Kidney (tissue), 22 donors: ENCODE data around the gene NT5C1A. TPM values are rescaled to one million over a fixed set of nuclear protein-coding genes. Genes with fewer than 3 reads are reported as not detected.

Experiments used
- DNase-seq, 5 donors: peaks; one replicate each; pipeline ENCODE4 v3.0.0-alpha.2; 2013 to 2020
- FAIRE-seq: peaks from 2 replicates; lab custom pipeline; 2012; peaks lifted over from hg19 to GRCh38; lab: Jason Lieb, UNC
- H3K27ac ChIP-seq, 2 donors: one replicate each; pipeline ENCODE4 v1.7.0; 2013; ENCODE audit warnings: low read depth in 2 of 2, low read length in 2 of 2, inconsistent platforms in 1 of 2
- H3K27me3 ChIP-seq: one replicate; pipeline ENCODE4 v1.7.1; 2013; ENCODE audit warnings: low read length, inconsistent platforms; ENCODE audit not compliant: control insufficient read depth, insufficient read depth
- H3K36me3 ChIP-seq, 3 donors: one replicate each; pipeline versions ENCODE4 v1.7.0 to v1.7.1; 2013; ENCODE audit warnings: low read length in 3 of 3, control low read depth in 1 of 3, inconsistent platforms in 1 of 3; ENCODE audit not compliant: insufficient read depth in 3 of 3, control insufficient read depth in 2 of 3
- H3K4me1 ChIP-seq, 3 donors: one replicate each; pipeline versions ENCODE4 v1.7.0 to v1.7.1; 2013; ENCODE audit warnings: low read length in 3 of 3, inconsistent platforms in 1 of 3, low read depth in 1 of 3; ENCODE audit not compliant: control insufficient read depth in 2 of 3, insufficient read depth in 2 of 3
- H3K4me3 ChIP-seq, 3 donors: one replicate each; pipeline versions ENCODE4 v1.7.0 to v1.8.1; 2013; ENCODE audit warnings: low read length in 3 of 3, control low read depth in 1 of 3, inconsistent platforms in 1 of 3
- H3K9ac ChIP-seq, 3 donors: one replicate each; pipeline versions ENCODE4 v1.7.0 to v1.7.1; 2013; ENCODE audit warnings: low read length in 3 of 3, control low read depth in 1 of 3, inconsistent platforms in 1 of 3
- H3K9me3 ChIP-seq, 3 donors: one replicate each; pipeline versions ENCODE4 v1.7.0 to v1.7.1; 2013; ENCODE audit warnings: low read length in 3 of 3, control low read depth in 1 of 3, inconsistent platforms in 1 of 3; ENCODE audit not compliant: control insufficient read depth in 2 of 3, insufficient read depth in 1 of 3
- CTCF ChIP-seq: IDR thresholded peaks from 3 replicates; pipeline ENCODE4 v1.5.1; 2012; ENCODE audit warnings: mild to moderate bottlenecking, moderate library complexity, borderline replicate concordance; ENCODE audit not compliant: insufficient read depth; ENCODE audit errors: extremely low read depth
- intact Hi-C: fragments of 100-400 bp; cut with DNase I; formaldehyde crosslinking; loops from one replicate; pipeline ENCODE4 v1.11.1; 2022
- long read RNA-seq, 10 donors: library from polyadenylated mRNA in 1 of 10; unstranded in 1 of 10; transcript quantifications; one replicate each; pipeline ENCODE4 v2.0.0 and lab custom pipeline, GENCODE V29; 2021 to 2026
- polyA plus RNA-seq: library from polyadenylated mRNA; stranded (reverse); fragments of 350-450 nt; fragmentation: Illumina TruSeq; extraction: RNeasy Lipid Tissue Mini Kit (QIAGEN cat#74804); gene quantifications from one replicate; pipeline ENCODE4 v1.2.3, GENCODE V29; 2014; ENCODE audit warnings: low read depth, low replicate concordance; ENCODE audit not compliant: insufficient read depth
- total RNA-seq: library from RNA; stranded (reverse); fragmentation: NEBNext Ultra II Directional; extraction: Animal tissue kit (Norgen Biotek cat#: 25700); gene quantifications from one replicate; pipeline ENCODE4 v1.2.1, GENCODE V29; 2021
- donor health status: control.
- donor health status: control.
- donor health status: control.
- donor health status: control.
- donor health status: control.
- donor health status: DM: yes; HTN: yes; CAD: no.
- donor health status: Normal renal cell carcinoma (clear cell type).

NT5C1A gene
- total RNA-seq (2.0 TPM), polyA plus RNA-seq (0.62 TPM)
- long read RNA-seq, donor 1: 0 reads
- long read RNA-seq, donor 2: 0 reads
- long read RNA-seq, donor 3, partial matches to known transcripts: 0 of 1 reads
- long read RNA-seq, donor 3, other reads (novel, unspliced or antisense): 0 of 1 reads
- long read RNA-seq, donor 4: 0 reads
- long read RNA-seq, donor 5: 0 reads
- long read RNA-seq, donor 6: 0 reads
- long read RNA-seq, donor 7, partial matches to known transcripts: 0 of 1 reads
- long read RNA-seq, donor 7, other reads (novel, unspliced or antisense): 0 of 1 reads
- long read RNA-seq, donor 8: 0 reads
- long read RNA-seq, donor 9: 0 reads
- long read RNA-seq, donor 10: 0 reads

- DNase-seq (peak; percentile 30 to 76 (median 53)), FAIRE-seq (no peak)
- H3K4me1 ChIP-seq: peaks cover 0 to 4% (median 0%) of the 10 kb centered on the region in 3 donors
- peaks cover 3% of the 10 kb centered on the region for H3K27me3 ChIP-seq
- no peak for TF ChIP-seq CTCF
- no peak within 1 kb of the TSS for H3K27ac ChIP-seq
- peak within 1 kb of the TSS in 2 of 3 donors; percentile 46 to 48 for H3K4me3 ChIP-seq
- intact Hi-C loops: no loop called here
- H3K9ac ChIP-seq: no peak within 1 kb of the TSS
- H3K9me3 ChIP-seq: no peaks in the 10 kb centered on the region
- no peaks in the 10 kb centered on the region for H3K36me3 ChIP-seq
These were observed at the start of gene NT5C1A for GRCh38 chr1:39671793-39672550. NT5C1A (minus strand) TSS chr1:39672107; CDS start chr1:39672038, 69 bp downstream.

GRCh38 chr1:39721664-39722063 lies 49.8 kb upstream of the NT5C1A start:
- no peak for DNase-seq
- Histone ChIP-seq H3K27me3 (peaks cover 16% of the 10 kb centered on the region), H3K27ac (no peak overlapping the region), H3K9ac (no peak overlapping the region), H3K4me3 (no peak overlapping the region), H3K9me3 (no peaks in the 10 kb centered on the region), H3K4me1 (no peaks in the 10 kb centered on the region), H3K36me3 (no peaks in the 10 kb centered on the region)
- TF ChIP-seq CTCF: no peak
- intact Hi-C loops: loop anchor here (10.0 kb wide), 2 partner anchors 117 to 123 kb away; no protein-coding TSS in a partner anchor
- no peak for FAIRE-seq

- FAIRE-seq: peak; percentile 98
- no peak overlapping the region for H3K9ac ChIP-seq
- H3K27me3 ChIP-seq: peaks cover 13% of the 10 kb centered on the region
- H3K36me3 ChIP-seq: no peaks in the 10 kb centered on the region
- H3K4me3 ChIP-seq: no peak overlapping the region
- peak; percentile 59 for TF ChIP-seq CTCF
- H3K4me1 ChIP-seq: no peaks in the 10 kb centered on the region
- no peak overlapping the region for H3K27ac ChIP-seq
- no peaks in the 10 kb centered on the region for H3K9me3 ChIP-seq
- DNase-seq: peak in 2 of 5 donors; percentile 74 to 87
- intact Hi-C loops: loop anchor here (10.0 kb wide), 2 partner anchors 116 to 124 kb away; no protein-coding TSS in a partner anchor
These were observed 48.4 kb upstream of the NT5C1A start for GRCh38 chr1:39720094-39720999.
